ENCODE data around the gene KSR1. TPM values are rescaled to one million over a fixed set of nuclear protein-coding genes. Genes with fewer than 3 reads are reported as not detected.

Gene KSR1
- total RNA-seq, 2 experiments from 2014 or later = 53.9 to 58.2 TPM

GRCh38 chr17:27485716-27486495 is 29.7 kb downstream of the KSR1 start:
- H3K4me1 Mint-ChIP-seq (ENCODE audit: low read depth) = peaks cover 30% of the 10 kb centered on the region
- H3K27me3 Mint-ChIP-seq = no peaks in the 10 kb centered on the region
- no peak overlapping the region for H3K27ac Mint-ChIP-seq
- no peak overlapping the region for H3K4me3 Mint-ChIP-seq
- intact Hi-C loops (cut with micrococcal nuclease) = no loop called here
- CTCF ChIA-PET = interaction anchor here (0.8 kb wide), 1 partner anchor 113 kb away, joined by 3 read pairs; no protein-coding TSS in a partner anchor
- DNase-seq (no peak), ATAC-seq (no peak)
- POLR2A ChIA-PET = interaction anchor here (1.4 kb wide), 1 partner anchor 11 kb away, joined by 5 read pairs; no protein-coding TSS in a partner anchor
- H3K9me3 Mint-ChIP-seq = no peaks in the 10 kb centered on the region
- TF ChIP-seq CTCF (IDR thresholded peaks at IDR 0.05) = no peak
- H3K36me3 Mint-ChIP-seq (ENCODE audit: low read depth) = peaks cover 20% of the 10 kb centered on the region

- DNase-seq (no peak), ATAC-seq (no peak)
- ChIA-PET CTCF (interaction anchor here (0.8 kb wide), 1 partner anchor 113 kb away, joined by 3 read pairs; no protein-coding TSS in a partner anchor), POLR2A (no interaction called here)
- Mint-ChIP-seq H3K4me1 (ENCODE audit: low read depth) (peaks cover 31% of the 10 kb centered on the region), H3K27me3 (no peaks in the 10 kb centered on the region), H3K36me3 (ENCODE audit: low read depth) (peaks cover 20% of the 10 kb centered on the region), H3K4me3 (no peak overlapping the region), H3K9me3 (no peaks in the 10 kb centered on the region), H3K27ac (no peak overlapping the region)
- intact Hi-C loops (cut with micrococcal nuclease) = no loop called here
- no peak for TF ChIP-seq CTCF (IDR thresholded peaks at IDR 0.05)
Measured at GRCh38 chr17:27486741-27487140, 30.5 kb downstream of the KSR1 start.

DNA sequence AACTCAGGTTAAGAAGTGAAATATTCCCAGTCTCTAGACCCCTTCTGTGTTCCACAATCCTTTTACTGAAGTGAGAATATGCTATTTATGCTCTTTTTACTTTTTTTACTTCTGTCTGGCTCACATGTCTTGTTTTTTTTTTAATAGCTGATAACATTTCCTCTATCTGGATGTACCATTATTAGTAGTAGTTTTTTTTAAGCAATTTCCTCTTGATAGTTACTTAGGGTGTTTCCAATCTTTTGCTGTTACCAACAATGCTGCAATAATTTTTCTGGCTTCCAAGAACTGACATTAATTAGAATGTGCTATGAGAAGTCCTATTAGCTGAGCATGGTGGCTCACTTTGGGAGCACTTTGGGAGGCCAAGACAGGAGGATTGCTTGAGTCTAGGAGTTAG is 32.0 kb downstream of the KSR1 start:
- Mint-ChIP-seq H3K9me3 (no peaks in the 10 kb centered on the region), H3K36me3 (ENCODE audit: low read depth) (peaks cover 20% of the 10 kb centered on the region), H3K27ac (no peak overlapping the region), H3K4me3 (no peak overlapping the region), H3K27me3 (no peaks in the 10 kb centered on the region), H3K4me1 (ENCODE audit: low read depth) (peaks cover 28% of the 10 kb centered on the region)
- intact Hi-C loops (cut with micrococcal nuclease) = no loop called here
- TF ChIP-seq CTCF (IDR thresholded peaks at IDR 0.05) = no peak
- ChIA-PET POLR2A (interaction anchor here (0.7 kb wide), 1 partner anchor 10 kb away, joined by 3 read pairs; no protein-coding TSS in a partner anchor), CTCF (no interaction called here)
- ATAC-seq = no peak
- no peak for DNase-seq

DNA sequence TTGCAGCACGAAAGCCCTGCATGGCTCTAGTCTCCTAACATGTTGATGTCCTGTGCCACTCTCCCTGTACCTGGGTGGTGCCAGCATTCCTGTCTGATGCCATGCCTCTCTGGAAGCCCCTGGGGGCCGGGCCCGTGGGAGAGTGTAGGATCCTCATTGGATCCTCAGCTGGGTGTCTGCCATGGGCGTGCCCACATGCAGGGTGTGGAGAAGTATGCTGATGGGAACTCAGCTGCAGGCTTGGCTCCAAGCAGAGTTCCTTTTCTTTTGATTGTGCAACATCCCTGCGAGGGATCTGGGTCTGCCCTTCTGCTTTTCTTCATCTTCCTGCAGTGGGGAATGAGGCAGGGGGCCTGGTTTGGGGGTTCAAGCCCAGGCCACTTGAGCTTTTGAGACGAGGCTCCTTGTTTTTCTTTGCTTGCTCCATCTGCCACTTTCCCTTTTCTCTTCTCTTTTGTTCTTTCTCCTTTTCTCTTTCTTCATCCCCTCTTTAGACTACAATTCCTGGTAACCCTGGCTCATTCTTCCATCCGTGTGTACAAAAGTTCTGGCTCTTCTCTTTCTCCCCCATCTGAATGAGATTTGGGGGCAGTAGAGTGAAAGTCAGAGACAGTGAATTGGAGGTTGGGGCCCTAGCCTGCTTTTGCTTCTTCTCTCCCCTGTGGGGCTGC is 32.9 kb downstream of the KSR1 start:
- intact Hi-C loops (cut with micrococcal nuclease) = no loop called here
- DNase-seq = no peak
- no peak overlapping the region for H3K27ac Mint-ChIP-seq
- TF ChIP-seq CTCF (IDR thresholded peaks at IDR 0.05) = no peak
- ChIA-PET CTCF (no interaction called here), POLR2A (no interaction called here)
- H3K4me1 Mint-ChIP-seq (ENCODE audit: low read depth) = peaks cover 23% of the 10 kb centered on the region
- no peak overlapping the region for H3K4me3 Mint-ChIP-seq
- no peak for ATAC-seq
- no peaks in the 10 kb centered on the region for H3K27me3 Mint-ChIP-seq
- no peaks in the 10 kb centered on the region for H3K9me3 Mint-ChIP-seq
- H3K36me3 Mint-ChIP-seq (ENCODE audit: low read depth) = peaks cover 14% of the 10 kb centered on the region

DNA sequence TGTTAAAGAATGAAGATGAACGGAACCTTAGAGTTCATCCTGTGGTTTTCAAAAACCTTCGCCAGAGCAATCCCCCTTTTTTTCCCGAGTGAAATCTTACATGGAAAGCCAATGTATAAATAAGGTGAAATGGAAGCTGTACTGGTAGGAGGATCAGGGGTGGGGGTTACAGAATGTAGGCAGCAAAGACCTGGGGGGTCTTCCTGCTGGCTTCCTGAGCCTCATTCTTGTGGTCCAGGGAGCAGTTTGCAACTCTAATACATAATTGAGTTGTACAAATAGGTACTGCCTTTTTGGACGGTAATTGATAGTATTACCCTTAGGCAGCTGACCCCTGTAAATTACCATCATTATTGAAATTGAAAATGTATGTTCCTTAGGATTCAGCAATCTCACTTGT is 34.1 kb downstream of the KSR1 start:
- DNase-seq (no peak), ATAC-seq (no peak)
- no peak for TF ChIP-seq CTCF (IDR thresholded peaks at IDR 0.05)
- ChIA-PET POLR2A (interaction anchor here (1.2 kb wide), 1 partner anchor 18 kb away, joined by 3 read pairs; no protein-coding TSS in a partner anchor), CTCF (no interaction called here)
- Mint-ChIP-seq H3K36me3 (ENCODE audit: low read depth) (peaks cover 12% of the 10 kb centered on the region), H3K4me3 (no peak overlapping the region), H3K9me3 (no peaks in the 10 kb centered on the region), H3K27me3 (no peaks in the 10 kb centered on the region), H3K27ac (no peak overlapping the region), H3K4me1 (ENCODE audit: low read depth) (peaks cover 23% of the 10 kb centered on the region)
- intact Hi-C loops (cut with micrococcal nuclease) = no loop called here
